ENCODE data around the gene DBF4.
"Not testable (repeated sequence)": the region's sequence is repeated elsewhere in the genome, so short reads cannot be mapped to it uniquely, and the experiment has no call there.

GRCh38 chr7:87828383-87828782 lies 47.9 kb upstream of the DBF4 start:
- not testable (repeated sequence) for TF ChIP-seq CTCF (conservative IDR thresholded peaks at IDR 0.05; ENCODE audit: low read depth in 2 of 2); EZH2 (IDR thresholded peaks at IDR 0.05; ENCODE audit: low read depth, unreplicated experiment); EZH2phosphoT487 (IDR thresholded peaks at IDR 0.05; ENCODE audit: unreplicated experiment); POLR2AphosphoS5 (IDR thresholded peaks at IDR 0.05; ENCODE audit: low read depth)

All from GM23338 (cell line).